Measurements from ENCODE around the gene KCNIP1. TPM values are rescaled to one million over a fixed set of nuclear protein-coding genes. Genes with fewer than 3 reads are reported as not detected.

The KCNIP1 gene
- polyA plus RNA-seq, 1 donor (not counting 4 experiments of a cell fraction or from before 2014, with no cell fraction given) = not detected

GRCh38 chr5:170769246-170769645, 265.4 kb downstream of the KCNIP1 start:
- dilution Hi-C loops (cut with MboI; ENCODE audit: extremely low pct_ligation_motif_present, low sequenced_read_pairs) = no loop called here
- H4K20me1 ChIP-seq (ENCODE audit: control insufficient read depth, extremely low read depth, insufficient read depth, low read length) = no peaks in the 10 kb centered on the region
- no peak overlapping the region for H3K9ac ChIP-seq (ENCODE audit: control insufficient read depth, extremely low read depth, insufficient read depth, low read length)
- H3K79me2 ChIP-seq (ENCODE audit: control insufficient read depth, insufficient read depth, low read length) = no peaks in the 10 kb centered on the region
- no peaks in the 10 kb centered on the region for H3K27me3 ChIP-seq (ENCODE audit: control insufficient read depth, extremely low read depth, insufficient read depth, low read length)
- no peak for FAIRE-seq
- H3K4me1 ChIP-seq (ENCODE audit: control insufficient read depth, extremely low read depth, insufficient read depth, low read length) = no peaks in the 10 kb centered on the region
- no peak overlapping the region for H3K4me2 ChIP-seq (ENCODE audit: control insufficient read depth, extremely low read depth, insufficient read depth, low read depth, low read length)
- H2AFZ ChIP-seq (ENCODE audit: control insufficient read depth, low read length) = no peak overlapping the region
- no peak overlapping the region for H3K4me3 ChIP-seq (ENCODE audit: control insufficient read depth in 2 of 3, extremely low read depth in 1 of 3, insufficient read depth in 2 of 3, low read depth in 1 of 3, low read length in 3 of 3)
- H3K27ac ChIP-seq (ENCODE audit: control insufficient read depth, insufficient read depth, low read length) = no peak overlapping the region
- H3K9me1 ChIP-seq (ENCODE audit: control insufficient read depth, extremely low read depth, insufficient read depth, low read length) = no peaks in the 10 kb centered on the region
- no peaks in the 10 kb centered on the region for H3K36me3 ChIP-seq (ENCODE audit: control insufficient read depth in 2 of 2, extremely low read depth in 1 of 2, insufficient read depth in 2 of 2, low read length in 2 of 2)
- no peak for DNase-seq (ENCODE audit: low read depth, low spot score)
- no peak for TF ChIP-seq CTCF (optimal IDR thresholded peaks at IDR 0.05 in 1 of 3, IDR thresholded peaks at IDR 0.05 in 1 of 3, conservative IDR thresholded peaks at IDR 0.05 in 1 of 3; ENCODE audit: extremely low read depth in 1 of 3, insufficient read depth in 2 of 3, low read length in 3 of 3)
- no peaks in the 10 kb centered on the region for H3K9me3 ChIP-seq (ENCODE audit: control insufficient read depth, low read depth, low read length)

- dilution Hi-C loops (cut with MboI; ENCODE audit: extremely low pct_ligation_motif_present, low sequenced_read_pairs) = no loop called here
- H3K79me2 ChIP-seq (ENCODE audit: control insufficient read depth, insufficient read depth, low read length) = no peaks in the 10 kb centered on the region
- H3K9ac ChIP-seq (ENCODE audit: control insufficient read depth, extremely low read depth, insufficient read depth, low read length) = no peak overlapping the region
- FAIRE-seq (no peak), DNase-seq (ENCODE audit: low read depth, low spot score) (no peak)
- no peaks in the 10 kb centered on the region for H3K9me1 ChIP-seq (ENCODE audit: control insufficient read depth, extremely low read depth, insufficient read depth, low read length)
- H3K27ac ChIP-seq (ENCODE audit: control insufficient read depth, insufficient read depth, low read length) = no peak overlapping the region
- H2AFZ ChIP-seq (ENCODE audit: control insufficient read depth, low read length) = no peak overlapping the region
- no peak overlapping the region for H3K4me3 ChIP-seq (ENCODE audit: control insufficient read depth in 2 of 3, extremely low read depth in 1 of 3, insufficient read depth in 2 of 3, low read depth in 1 of 3, low read length in 3 of 3)
- no peaks in the 10 kb centered on the region for H4K20me1 ChIP-seq (ENCODE audit: control insufficient read depth, extremely low read depth, insufficient read depth, low read length)
- no peaks in the 10 kb centered on the region for H3K4me1 ChIP-seq (ENCODE audit: control insufficient read depth, extremely low read depth, insufficient read depth, low read length)
- no peaks in the 10 kb centered on the region for H3K9me3 ChIP-seq (ENCODE audit: control insufficient read depth, low read depth, low read length)
- no peak overlapping the region for H3K4me2 ChIP-seq (ENCODE audit: control insufficient read depth, extremely low read depth, insufficient read depth, low read depth, low read length)
- no peaks in the 10 kb centered on the region for H3K27me3 ChIP-seq (ENCODE audit: control insufficient read depth, extremely low read depth, insufficient read depth, low read length)
- TF ChIP-seq EZH2 (IDR thresholded peaks at IDR 0.05; ENCODE audit: low read length) (no peak), CTCF (optimal IDR thresholded peaks at IDR 0.05 in 1 of 3, IDR thresholded peaks at IDR 0.05 in 1 of 3, conservative IDR thresholded peaks at IDR 0.05 in 1 of 3; ENCODE audit: extremely low read depth in 1 of 3, insufficient read depth in 2 of 3, low read length in 3 of 3) (no peak)
- H3K36me3 ChIP-seq (ENCODE audit: control insufficient read depth in 2 of 2, extremely low read depth in 1 of 2, insufficient read depth in 2 of 2, low read length in 2 of 2) = no peaks in the 10 kb centered on the region
Measured at GRCh38 chr5:170769898-170770416, 266.1 kb downstream of the KCNIP1 start.

Measured in keratinocyte (primary cell).